NCI-H187 (cell line): ENCODE data around the gene STOML1.
A peak's percentile ranks its signal among the peaks of the same experiment; 100 is the strongest.
"Not testable (repeated sequence)": the region's sequence is repeated elsewhere in the genome, so short reads cannot be mapped to it uniquely, and the experiment has no call there.

ENCODE experiments used
- DNase-seq, 2 experiments: peaks; one replicate each; lab custom pipeline; 2025; lab: John Stamatoyannopoulos, UW

Gene STOML1

DNA sequence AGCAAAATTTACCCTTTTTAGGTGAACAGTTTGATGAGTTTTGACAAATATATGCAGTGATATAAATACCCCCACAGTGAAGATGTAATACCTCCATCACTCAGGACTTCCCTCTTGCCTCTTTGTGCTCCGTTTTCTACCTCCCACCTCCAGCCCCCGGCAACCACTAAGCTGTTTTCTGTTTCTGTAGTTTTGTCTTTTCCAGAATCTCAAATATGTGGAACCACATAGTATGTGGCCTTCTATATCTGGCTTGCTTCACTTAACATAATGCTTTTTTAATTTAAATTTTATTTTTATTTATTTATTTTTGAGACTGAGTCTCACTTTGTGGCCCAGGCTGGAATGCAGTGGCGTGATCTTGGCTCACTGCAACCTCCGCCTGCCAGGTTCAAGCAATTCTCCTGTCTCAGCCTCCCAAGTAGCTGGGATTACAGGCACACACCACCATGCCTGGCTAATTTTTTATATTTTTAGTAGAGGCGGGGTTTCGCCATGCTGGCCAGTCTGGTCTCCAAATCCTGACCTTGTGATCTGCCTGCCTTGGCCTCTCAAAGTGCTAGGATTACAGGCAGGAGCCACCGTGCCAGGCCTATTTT, 31.5 kb downstream of the STOML1 start:
- DNase-seq = not testable (repeated sequence)

GRCh38 chr15:73959801-73960200, 32.3 kb downstream of the STOML1 start:
- DNase-seq = no peak

GRCh38 chr15:73959012-73959581, 33.0 kb downstream of the STOML1 start:
- DNase-seq = peak in 1 of 2 experiments; percentile 7

DNA sequence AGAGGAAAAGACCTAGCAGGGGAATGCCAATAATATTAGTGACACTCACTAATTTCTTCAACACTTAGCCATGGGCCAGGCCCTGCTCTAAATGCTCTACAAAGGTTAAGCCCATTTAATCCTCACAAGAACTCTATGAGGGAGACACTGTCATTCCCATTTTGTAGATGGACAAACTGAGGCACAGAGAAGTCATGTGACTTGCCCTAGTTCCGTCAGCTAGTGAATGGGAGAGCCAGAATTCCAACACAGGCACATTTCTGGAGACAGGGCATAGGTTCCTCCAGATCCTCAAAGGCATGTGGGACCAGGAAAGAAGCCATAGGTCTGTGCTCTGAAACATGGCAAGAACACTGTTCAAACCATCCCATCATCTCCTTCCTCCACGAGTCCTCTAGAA, 34.3 kb downstream of the STOML1 start:
- DNase-seq = no peak

- DNase-seq = no peak
Measured at GRCh38 chr15:73957276-73957675, 34.8 kb downstream of the STOML1 start.

DNA sequence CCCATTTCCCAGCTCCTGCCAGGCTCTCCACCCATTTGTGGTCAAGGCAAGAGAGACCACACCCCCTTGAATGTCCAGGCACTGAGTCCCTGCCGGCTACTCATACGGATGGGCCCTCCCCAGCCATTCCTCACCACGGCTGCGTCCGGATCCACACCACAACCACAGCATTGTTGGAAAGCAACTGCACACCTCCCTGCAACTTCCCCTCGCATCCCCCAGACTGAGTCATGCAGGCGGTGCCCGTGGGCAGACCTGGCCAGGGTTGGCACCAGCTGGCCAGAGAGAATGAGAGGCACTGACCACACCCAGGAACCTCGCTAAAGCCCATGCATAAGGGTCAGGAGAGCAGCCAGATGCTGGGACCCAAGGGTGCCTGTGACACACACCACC, 35.4 kb downstream of the STOML1 start:
- DNase-seq = no peak

GRCh38 chr15:73955861-73956742, 36.0 kb downstream of the STOML1 start:
- DNase-seq = no peak

DNA sequence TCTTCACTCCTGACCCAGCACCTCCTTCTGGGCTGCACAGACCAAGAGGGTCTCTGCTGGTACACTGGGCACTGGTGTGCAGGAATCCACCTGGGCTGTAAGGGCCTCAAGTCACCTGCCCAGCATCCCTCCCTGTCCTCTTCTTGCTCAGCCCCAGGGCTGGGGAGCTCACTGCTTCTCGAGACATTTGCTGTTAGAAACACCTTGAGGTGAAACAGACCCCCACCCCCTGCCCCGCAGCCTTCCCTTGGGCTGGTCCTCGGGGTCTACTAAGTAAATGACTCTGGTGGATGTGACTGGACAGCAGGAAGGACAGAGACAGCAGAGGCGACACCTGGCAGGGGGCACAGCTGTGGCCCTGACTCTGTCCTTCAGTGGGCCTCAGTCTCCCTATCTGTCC, 36.8 kb downstream of the STOML1 start:
- no peak for DNase-seq

GRCh38 chr15:73954188-73955145, 37.6 kb downstream of the STOML1 start:
- DNase-seq = no peak

GRCh38 chr15:73952913-73953750, 39.0 kb downstream of the STOML1 start:
- DNase-seq = no peak

GRCh38 chr15:73952171-73952912, 39.8 kb downstream of the STOML1 start:
- DNase-seq = no peak

GRCh38 chr15:73951601-73952000, 40.5 kb downstream of the STOML1 start:
- DNase-seq = no peak

DNA sequence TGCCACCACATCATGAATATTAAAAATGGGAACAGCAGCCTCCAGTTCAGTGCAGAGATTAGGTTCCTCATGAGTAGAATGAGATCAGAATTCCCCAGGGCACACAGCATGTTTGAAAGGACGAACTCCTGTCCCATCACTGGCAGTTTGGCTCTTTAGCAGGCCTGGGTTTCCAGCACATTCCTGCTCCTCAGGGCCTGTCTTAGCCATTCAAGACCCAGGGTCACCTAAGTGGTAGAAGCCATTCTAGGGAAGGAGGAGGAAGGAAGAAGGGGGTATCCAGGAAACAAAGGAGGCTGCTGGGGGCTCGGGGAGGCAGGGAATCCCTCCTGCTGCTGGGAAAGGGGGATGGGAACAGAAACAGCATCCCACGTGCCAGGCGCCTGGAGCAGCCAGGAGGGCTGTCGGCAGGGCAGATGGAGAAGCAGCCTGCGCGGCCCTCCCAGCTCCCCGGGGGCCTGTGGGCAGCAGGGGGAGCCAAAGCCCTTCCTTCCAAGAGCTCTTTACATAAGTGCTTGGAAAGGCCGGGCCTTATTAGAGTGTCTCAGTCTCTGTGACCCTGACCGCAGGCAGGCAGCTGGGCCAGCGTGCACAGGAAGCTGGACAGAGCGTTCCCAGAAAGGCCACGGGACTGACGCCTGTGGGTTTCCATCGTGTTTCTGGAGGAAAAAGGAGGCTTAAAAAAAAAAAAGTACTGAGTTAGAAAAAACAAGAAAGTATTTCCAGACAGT, 41.1 kb downstream of the STOML1 start:
- peak; percentile 61 to 85 for DNase-seq

DNA sequence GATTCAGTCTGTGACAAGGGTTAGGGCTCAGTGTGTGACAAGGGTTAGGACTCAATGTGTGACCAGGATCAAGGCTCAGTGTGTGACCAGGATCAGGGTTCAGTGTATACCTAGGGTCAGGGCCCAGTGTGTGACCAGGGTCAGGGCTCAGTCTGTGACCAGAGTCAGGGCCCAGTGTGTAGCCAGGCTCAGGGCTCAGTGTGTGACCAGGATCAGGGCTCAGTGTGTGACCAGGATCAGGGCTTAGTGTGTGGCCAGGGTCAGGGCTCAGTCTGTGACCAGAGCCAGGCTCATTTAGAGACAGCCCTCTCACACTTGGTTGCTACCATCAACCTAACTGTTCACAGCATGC, 41.6 kb downstream of the STOML1 start:
- no peak for DNase-seq

DNA sequence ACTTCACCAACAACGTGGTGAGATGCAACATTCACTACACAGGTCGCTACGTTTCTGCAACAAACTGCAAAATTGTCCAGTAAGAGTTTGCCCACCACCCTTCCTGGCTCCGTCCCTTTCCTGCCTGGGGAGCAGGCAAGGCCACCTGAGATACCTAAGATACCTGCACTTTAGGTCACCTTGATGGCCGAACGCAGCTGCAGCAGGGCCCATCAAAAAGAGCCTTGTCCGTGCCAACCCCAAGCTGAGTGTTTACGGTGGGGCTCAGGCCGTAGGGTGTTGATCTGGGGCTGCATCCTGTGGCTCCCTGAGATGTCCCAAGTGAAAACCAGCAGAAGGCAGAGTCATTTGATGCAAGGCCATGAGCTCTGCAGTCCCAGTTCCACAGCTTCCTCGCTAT, 42.6 kb downstream of the STOML1 start:
- no peak for DNase-seq

DNA sequence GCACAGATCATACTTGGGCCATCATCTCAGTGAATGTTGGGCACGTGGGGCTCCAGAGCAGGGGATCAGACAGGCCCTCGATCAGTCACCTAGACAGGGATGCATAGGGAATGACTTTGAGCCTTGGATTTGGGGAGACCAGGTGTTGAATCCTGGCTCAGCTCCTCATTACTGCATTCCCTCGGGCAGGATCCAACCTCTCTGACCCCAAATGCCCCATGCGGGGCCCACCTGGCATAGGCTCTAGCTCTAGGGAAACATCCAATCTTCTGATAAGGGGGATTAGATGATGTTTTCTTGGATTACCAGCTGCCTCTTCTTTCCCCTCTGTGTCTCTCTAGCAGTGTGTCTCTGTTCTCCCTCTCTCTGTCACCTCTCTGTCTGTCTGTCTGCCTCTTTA, 43.1 kb downstream of the STOML1 start:
- DNase-seq = no peak

GRCh38 chr15:73948396-73948795, 43.7 kb downstream of the STOML1 start:
- no peak for DNase-seq

DNA sequence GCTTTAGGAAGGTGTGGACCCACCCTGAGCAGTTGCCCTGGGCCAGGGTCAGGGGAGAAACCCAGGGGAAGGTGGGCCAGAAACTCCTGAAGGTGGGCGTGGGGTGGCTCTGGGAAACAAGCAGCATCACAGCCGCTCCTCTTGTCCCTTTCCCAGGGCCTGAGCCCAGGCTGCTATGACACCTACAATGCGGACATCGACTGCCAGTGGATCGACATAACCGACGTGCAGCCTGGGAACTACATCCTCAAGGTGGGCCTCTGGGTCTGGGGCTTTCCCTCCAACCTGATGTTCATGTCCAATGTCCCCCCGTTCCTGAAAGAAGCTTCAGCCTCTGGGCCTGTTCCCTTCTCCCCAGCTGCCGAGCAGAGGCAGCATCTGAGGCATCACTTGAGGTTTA, 44.4 kb downstream of the STOML1 start:
- DNase-seq = no peak

DNA sequence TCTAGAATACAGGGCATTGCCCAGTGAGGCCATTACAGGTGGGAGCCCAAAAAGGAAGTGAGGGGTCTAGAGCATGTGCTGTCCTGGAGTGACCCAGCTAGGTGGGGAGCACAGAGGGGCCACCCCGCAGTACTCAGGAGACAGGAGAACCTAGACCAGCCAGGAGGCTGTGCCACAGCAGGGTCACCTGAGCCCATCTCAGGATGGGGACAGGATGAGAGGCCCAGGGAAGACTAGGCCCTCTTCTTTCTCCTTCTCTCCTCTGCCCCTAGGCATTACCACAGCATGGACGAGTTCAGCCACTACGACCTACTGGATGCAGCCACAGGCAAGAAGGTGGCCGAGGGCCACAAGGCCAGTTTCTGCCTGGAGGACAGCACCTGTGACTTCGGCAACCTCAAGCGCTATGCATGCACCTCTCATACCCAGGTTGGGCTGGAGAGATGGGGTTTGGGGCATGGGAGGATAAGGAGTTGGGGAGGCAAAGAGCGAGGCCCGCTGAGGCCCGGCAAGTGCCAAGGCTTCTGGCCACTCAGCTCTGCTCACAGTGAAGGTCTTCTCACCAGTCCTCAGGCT, 45.2 kb downstream of the STOML1 start:
- no peak for DNase-seq
